HEK293T (cell line): Measurements from ENCODE around the gene PANK4.

Source experiments
- BHLHE40 ChIP-seq: fragments of 450-650 bp; IDR thresholded peaks from 2 replicates; pipeline ENCODE4 v1.6.1; 2016; ENCODE audit warnings: mild to moderate bottlenecking, moderate library complexity, borderline replicate concordance
- LEF1 ChIP-seq: fragments of 450-650 bp; IDR thresholded peaks from 2 replicates; pipeline ENCODE4 v1.6.1; 2017; ENCODE audit warnings: mild to moderate bottlenecking, borderline replicate concordance
- SP1 ChIP-seq: fragments of 450-650 bp; IDR thresholded peaks from 2 replicates; pipeline ENCODE4 v1.6.1; 2017
- TARDBP ChIP-seq: fragments of 450-650 bp; IDR thresholded peaks from 2 replicates; pipeline ENCODE4 v1.6.1; 2016

- TF ChIP-seq SP1 (no peak), LEF1 (no peak), TARDBP (no peak), BHLHE40 (no peak)
These were observed 4.2 kb downstream of the PANK4 start for GRCh38 chr1:2522230-2522629.
